Measurements from ENCODE around the gene HTR2B.

Gene HTR2B

DNA sequence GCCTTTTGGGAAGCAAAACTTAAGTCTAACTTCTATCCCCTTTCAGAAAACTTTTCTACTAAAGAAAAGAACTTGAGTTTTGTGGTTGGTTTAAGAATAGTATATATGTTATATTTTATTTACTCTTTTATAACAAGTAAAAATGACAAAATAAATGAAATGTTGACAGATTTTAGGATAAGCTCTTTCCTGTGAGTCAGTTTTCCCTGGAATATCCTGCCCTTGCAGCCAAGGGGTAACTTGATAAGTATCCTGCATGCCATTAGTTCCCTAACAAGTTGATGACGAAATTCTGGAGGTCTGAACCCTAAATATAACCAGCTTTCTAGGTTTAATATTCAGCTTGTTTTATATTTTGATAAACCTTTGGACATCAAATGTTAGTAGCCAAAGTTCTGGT is 7.3 kb upstream of the HTR2B start:
- Histone ChIP-seq H3K27me3 (ENCODE audit: insufficient read depth, insufficient read length) (no peaks in the 10 kb centered on the region), H3K4me1 (ENCODE audit: insufficient read depth, insufficient read length) (no peaks in the 10 kb centered on the region), H3K36me3 (ENCODE audit: insufficient read depth, insufficient read length, low read length) (peaks cover 2% of the 10 kb centered on the region), H3K9ac (ENCODE audit: insufficient read length, low read depth) (no peak overlapping the region), H3K4me3 (ENCODE audit: insufficient read length, low read depth) (no peak overlapping the region), H3K9me3 (ENCODE audit: insufficient read depth, low read length) (no peaks in the 10 kb centered on the region)
- no peak for TF ChIP-seq ZNF274 (IDR thresholded peaks at IDR 0.05; ENCODE audit: low read depth, low read length)
- TF ChIP-seq YY1 (IDR thresholded peaks at IDR 0.05; ENCODE audit: insufficient read depth, insufficient read length) = no peak
- TF ChIP-seq SUZ12 (IDR thresholded peaks at IDR 0.05; ENCODE audit: extremely low read depth, insufficient read depth, insufficient read length) = no peak
- DNase-seq (ENCODE audit: low read depth, low spot score) = no peak

DNA sequence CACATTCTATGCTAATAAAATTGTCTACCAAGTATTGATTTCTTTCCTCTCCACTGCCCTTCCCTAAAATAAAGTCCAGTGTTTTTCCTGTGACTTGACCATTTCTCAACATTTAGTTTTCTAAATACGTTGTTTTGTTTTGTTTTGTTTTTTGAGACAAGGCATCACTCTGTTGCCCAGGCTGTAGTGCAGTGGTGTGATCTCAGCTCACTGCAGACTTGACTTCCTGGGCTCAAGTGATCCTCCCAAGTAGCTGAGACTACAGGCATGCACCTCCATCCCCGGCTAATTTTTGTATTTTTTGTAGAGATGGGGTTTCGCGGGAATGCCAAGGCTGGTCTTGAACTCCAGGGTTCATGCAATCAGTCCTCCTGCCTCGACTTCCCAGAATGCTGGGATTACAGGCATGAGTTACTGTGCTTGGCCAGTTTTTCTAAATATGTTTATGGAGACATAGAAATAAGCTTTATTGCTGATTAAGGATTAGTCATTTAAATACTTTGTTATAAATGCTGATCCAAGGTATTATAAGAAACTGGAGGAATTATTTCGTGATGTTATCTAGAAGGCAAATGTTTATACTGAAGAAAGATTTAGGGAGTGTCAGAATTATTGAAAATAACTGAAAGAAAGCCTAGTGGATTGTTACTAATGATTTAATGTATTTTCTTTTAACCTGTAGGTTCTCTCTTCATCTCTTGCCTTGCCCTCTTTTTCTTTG is 5.7 kb upstream of the HTR2B start:
- TF ChIP-seq ZNF274 (IDR thresholded peaks at IDR 0.05; ENCODE audit: low read depth, low read length) (no peak), YY1 (IDR thresholded peaks at IDR 0.05; ENCODE audit: insufficient read depth, insufficient read length) (no peak), SUZ12 (IDR thresholded peaks at IDR 0.05; ENCODE audit: extremely low read depth, insufficient read depth, insufficient read length) (no peak)
- no peak overlapping the region for H3K9ac ChIP-seq (ENCODE audit: insufficient read length, low read depth)
- no peak for DNase-seq (ENCODE audit: low read depth, low spot score)
- H3K4me3 ChIP-seq (ENCODE audit: insufficient read length, low read depth) = no peak overlapping the region
- H3K27me3 ChIP-seq (ENCODE audit: insufficient read depth, insufficient read length) = no peaks in the 10 kb centered on the region
- no peaks in the 10 kb centered on the region for H3K9me3 ChIP-seq (ENCODE audit: insufficient read depth, low read length)
- H3K36me3 ChIP-seq (ENCODE audit: insufficient read depth, insufficient read length, low read length) = no peaks in the 10 kb centered on the region
- no peaks in the 10 kb centered on the region for H3K4me1 ChIP-seq (ENCODE audit: insufficient read depth, insufficient read length)

DNA sequence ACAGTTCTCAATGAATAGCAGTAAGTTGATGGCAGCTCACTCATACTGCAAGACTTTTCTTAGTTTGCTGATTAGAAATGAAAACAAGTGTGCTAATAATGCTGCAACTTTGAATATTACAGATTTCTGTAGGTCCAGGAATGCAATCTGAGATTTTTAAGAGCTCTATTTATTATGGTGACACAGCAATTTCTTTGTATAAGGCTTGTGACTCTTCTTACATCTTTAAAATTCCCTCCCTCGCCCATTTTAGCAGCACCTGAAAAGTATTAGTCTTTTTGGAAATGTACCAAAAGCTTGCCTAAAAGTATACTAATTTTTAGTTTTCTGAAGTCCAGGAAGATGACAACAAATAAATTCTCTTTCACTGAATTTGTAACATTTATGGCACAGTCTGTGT is 4.4 kb upstream of the HTR2B start:
- Histone ChIP-seq H3K36me3 (ENCODE audit: insufficient read depth, insufficient read length, low read length) (no peaks in the 10 kb centered on the region), H3K9ac (ENCODE audit: insufficient read length, low read depth) (no peak overlapping the region), H3K27me3 (ENCODE audit: insufficient read depth, insufficient read length) (no peaks in the 10 kb centered on the region), H3K4me3 (ENCODE audit: insufficient read length, low read depth) (no peak overlapping the region), H3K4me1 (ENCODE audit: insufficient read depth, insufficient read length) (no peaks in the 10 kb centered on the region), H3K9me3 (ENCODE audit: insufficient read depth, low read length) (no peaks in the 10 kb centered on the region)
- no peak for TF ChIP-seq ZNF274 (IDR thresholded peaks at IDR 0.05; ENCODE audit: low read depth, low read length)
- TF ChIP-seq YY1 (IDR thresholded peaks at IDR 0.05; ENCODE audit: insufficient read depth, insufficient read length) = no peak
- TF ChIP-seq SUZ12 (IDR thresholded peaks at IDR 0.05; ENCODE audit: extremely low read depth, insufficient read depth, insufficient read length) = no peak
- DNase-seq (ENCODE audit: low read depth, low spot score) = no peak

DNA sequence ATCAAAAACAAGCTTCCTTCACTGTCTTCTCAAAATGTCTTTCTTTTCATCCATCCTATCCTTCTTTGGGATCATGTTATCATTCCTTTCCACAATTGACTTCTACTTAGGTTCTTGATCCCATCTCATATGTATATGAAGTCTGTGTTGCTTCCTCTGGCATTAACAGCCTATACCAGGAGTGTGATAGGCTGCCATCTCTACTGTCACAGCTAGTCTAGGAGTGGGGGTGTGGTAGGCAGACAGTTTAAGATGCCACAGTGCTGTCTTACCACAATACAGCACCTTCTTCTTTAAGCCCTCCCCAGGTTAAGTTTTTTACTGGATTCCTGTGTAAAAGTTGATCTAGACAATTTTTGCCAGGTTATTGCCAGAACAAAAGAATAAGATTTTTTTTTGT is 3.7 kb upstream of the HTR2B start:
- Histone ChIP-seq H3K4me3 (ENCODE audit: insufficient read length, low read depth) (no peak overlapping the region), H3K27me3 (ENCODE audit: insufficient read depth, insufficient read length) (no peaks in the 10 kb centered on the region), H3K4me1 (ENCODE audit: insufficient read depth, insufficient read length) (no peaks in the 10 kb centered on the region), H3K9me3 (ENCODE audit: insufficient read depth, low read length) (no peaks in the 10 kb centered on the region), H3K9ac (ENCODE audit: insufficient read length, low read depth) (no peak overlapping the region), H3K36me3 (ENCODE audit: insufficient read depth, insufficient read length, low read length) (no peaks in the 10 kb centered on the region)
- no peak for DNase-seq (ENCODE audit: low read depth, low spot score)
- TF ChIP-seq ZNF274 (IDR thresholded peaks at IDR 0.05; ENCODE audit: low read depth, low read length) (no peak), YY1 (IDR thresholded peaks at IDR 0.05; ENCODE audit: insufficient read depth, insufficient read length) (no peak), SUZ12 (IDR thresholded peaks at IDR 0.05; ENCODE audit: extremely low read depth, insufficient read depth, insufficient read length) (no peak)

DNA sequence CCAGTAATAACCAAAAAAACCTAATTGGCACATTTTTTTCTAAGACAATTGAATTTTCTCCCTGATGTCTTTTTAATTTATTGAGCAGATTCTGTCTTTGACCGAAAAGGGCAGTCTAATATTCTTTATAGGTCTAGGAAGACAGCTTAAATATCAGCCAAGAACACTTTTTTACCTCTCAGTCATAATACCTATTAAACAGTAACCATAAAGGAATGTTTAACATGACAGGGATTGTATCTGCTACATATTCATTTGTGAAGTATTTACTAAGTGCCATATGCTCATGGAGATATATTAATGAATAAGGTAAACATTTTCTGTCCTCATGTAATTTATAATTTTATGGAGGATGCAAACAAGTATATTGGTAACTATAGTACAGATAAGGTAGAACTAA is 3.1 kb upstream of the HTR2B start:
- Histone ChIP-seq H3K4me3 (ENCODE audit: insufficient read length, low read depth) (no peak overlapping the region), H3K9me3 (ENCODE audit: insufficient read depth, low read length) (no peaks in the 10 kb centered on the region), H3K36me3 (ENCODE audit: insufficient read depth, insufficient read length, low read length) (no peaks in the 10 kb centered on the region), H3K9ac (ENCODE audit: insufficient read length, low read depth) (no peak overlapping the region), H3K27me3 (ENCODE audit: insufficient read depth, insufficient read length) (no peaks in the 10 kb centered on the region), H3K4me1 (ENCODE audit: insufficient read depth, insufficient read length) (no peaks in the 10 kb centered on the region)
- TF ChIP-seq YY1 (IDR thresholded peaks at IDR 0.05; ENCODE audit: insufficient read depth, insufficient read length) = no peak
- TF ChIP-seq ZNF274 (IDR thresholded peaks at IDR 0.05; ENCODE audit: low read depth, low read length) = no peak
- no peak for TF ChIP-seq SUZ12 (IDR thresholded peaks at IDR 0.05; ENCODE audit: extremely low read depth, insufficient read depth, insufficient read length)
- DNase-seq (ENCODE audit: low read depth, low spot score) = no peak

DNA sequence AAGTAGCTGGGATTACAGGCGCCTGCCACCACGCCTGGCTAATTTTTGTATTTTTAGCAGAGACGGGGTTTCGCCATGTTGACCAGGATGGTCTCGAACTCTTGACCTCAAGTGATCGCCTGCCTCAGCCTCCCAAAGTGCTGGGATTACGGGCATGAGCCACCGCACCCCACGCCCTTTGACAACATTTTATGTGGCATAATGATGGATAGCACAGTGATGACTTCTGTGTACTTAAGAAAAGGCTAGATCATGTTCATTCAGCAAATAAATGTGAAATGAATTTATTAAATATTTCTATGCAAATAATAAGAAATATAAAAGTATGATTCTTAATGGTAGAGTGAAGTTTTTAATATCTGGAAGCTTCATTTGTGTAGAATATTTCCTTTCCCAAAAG is 2.6 kb upstream of the HTR2B start:
- H3K27me3 ChIP-seq (ENCODE audit: insufficient read depth, insufficient read length) = no peaks in the 10 kb centered on the region
- H3K36me3 ChIP-seq (ENCODE audit: insufficient read depth, insufficient read length, low read length) = no peaks in the 10 kb centered on the region
- H3K4me3 ChIP-seq (ENCODE audit: insufficient read length, low read depth) = no peak overlapping the region
- no peak overlapping the region for H3K9ac ChIP-seq (ENCODE audit: insufficient read length, low read depth)
- no peak for DNase-seq (ENCODE audit: low read depth, low spot score)
- no peaks in the 10 kb centered on the region for H3K4me1 ChIP-seq (ENCODE audit: insufficient read depth, insufficient read length)
- no peaks in the 10 kb centered on the region for H3K9me3 ChIP-seq (ENCODE audit: insufficient read depth, low read length)
- TF ChIP-seq ZNF274 (IDR thresholded peaks at IDR 0.05; ENCODE audit: low read depth, low read length) = no peak
- no peak for TF ChIP-seq SUZ12 (IDR thresholded peaks at IDR 0.05; ENCODE audit: extremely low read depth, insufficient read depth, insufficient read length)
- TF ChIP-seq YY1 (IDR thresholded peaks at IDR 0.05; ENCODE audit: insufficient read depth, insufficient read length) = no peak

DNA sequence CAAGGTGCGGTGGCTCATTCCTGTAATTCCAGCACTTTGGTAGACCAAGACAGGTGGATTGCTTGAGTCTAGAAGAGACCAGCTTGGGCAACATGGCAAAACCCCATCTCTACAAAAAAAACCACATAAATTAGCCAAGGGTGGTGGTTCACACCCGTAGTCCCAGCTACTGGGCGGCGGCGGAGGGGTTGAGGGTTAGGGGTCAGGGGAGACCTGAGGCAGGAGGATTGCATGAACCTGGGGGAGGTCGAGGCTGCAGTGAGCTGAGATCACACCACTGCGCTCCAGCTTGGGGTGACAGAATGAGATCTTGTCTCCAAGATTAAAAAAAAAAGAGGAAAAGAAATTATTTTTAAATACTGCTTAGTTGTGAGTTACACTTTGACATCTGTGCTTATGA is 1.3 kb upstream of the HTR2B start:
- DNase-seq (ENCODE audit: low read depth, low spot score) = no peak
- Histone ChIP-seq H3K4me3 (ENCODE audit: insufficient read length, low read depth) (no peak overlapping the region), H3K27me3 (ENCODE audit: insufficient read depth, insufficient read length) (no peaks in the 10 kb centered on the region), H3K36me3 (ENCODE audit: insufficient read depth, insufficient read length, low read length) (peaks cover 2% of the 10 kb centered on the region), H3K4me1 (ENCODE audit: insufficient read depth, insufficient read length) (no peaks in the 10 kb centered on the region), H3K9me3 (ENCODE audit: insufficient read depth, low read length) (no peaks in the 10 kb centered on the region), H3K9ac (ENCODE audit: insufficient read length, low read depth) (no peak overlapping the region)
- no peak for TF ChIP-seq SUZ12 (IDR thresholded peaks at IDR 0.05; ENCODE audit: extremely low read depth, insufficient read depth, insufficient read length)
- no peak for TF ChIP-seq YY1 (IDR thresholded peaks at IDR 0.05; ENCODE audit: insufficient read depth, insufficient read length)
- TF ChIP-seq ZNF274 (IDR thresholded peaks at IDR 0.05; ENCODE audit: low read depth, low read length) = no peak

All from NT2/D1 (cell line).